Activated B cell treated with CpG ODN at 0.5 μM for 24 hours (primary cell): ENCODE measurements around the gene TMEM255B. TPM values are rescaled to one million over a fixed set of nuclear protein-coding genes. Genes with fewer than 3 reads are reported as not detected.

ENCODE experiments used
- ATAC-seq: fragments of 200-7000 bp; cut with Tn5 transposase; one replicate; pipeline ENCODE4 v1.10.0; 2021; ENCODE audit warnings: low read depth, mild to moderate bottlenecking, moderate library complexity
- CTCF ChIA-PET: fragments of 350-600 bp; sonication (Branson Sonifier 250); formaldehyde crosslinking; loops from one replicate; lab custom pipeline; 2021; ENCODE audit warnings: antibody characterized with exemption; lab: Charles Lee
- POLR2A ChIA-PET: fragments of 350-600 bp; sonication (Branson Sonifier 250); formaldehyde crosslinking; loops from one replicate; lab custom pipeline; 2021; ENCODE audit warnings: antibody characterized with exemption; lab: Charles Lee
- DNase-seq: peaks from one replicate; pipeline ENCODE4 v3.0.0; 2022
- H3K27ac Mint-ChIP-seq: one replicate; pipeline ENCODE4 v1.8.0; 2020; ENCODE audit warnings: mixed read lengths
- H3K27me3 Mint-ChIP-seq: one replicate; pipeline ENCODE4 v1.8.0; 2021; ENCODE audit warnings: mixed read lengths
- H3K36me3 Mint-ChIP-seq: one replicate; pipeline ENCODE4 v1.8.0; 2021; ENCODE audit warnings: low read depth, mixed read lengths
- H3K4me1 Mint-ChIP-seq: one replicate; pipeline ENCODE4 v1.8.0; 2021; ENCODE audit warnings: mixed read lengths
- H3K4me3 Mint-ChIP-seq: one replicate; pipeline ENCODE4 v1.8.0; 2020; ENCODE audit warnings: mild to moderate bottlenecking, mixed read lengths
- H3K9me3 Mint-ChIP-seq: one replicate; pipeline ENCODE4 v1.8.0; 2020; ENCODE audit warnings: mixed read lengths
- CTCF ChIP-seq: fragments of 200-600 bp; IDR thresholded peaks from one replicate; pipeline ENCODE4 v1.8.0; 2022; ENCODE audit warnings: antibody characterized with exemption, mild to moderate bottlenecking
- intact Hi-C: fragments of 100-400 bp; cut with micrococcal nuclease; formaldehyde crosslinking; loops from one replicate; pipeline ENCODE4 v1.15.1; 2024
- total RNA-seq: library from RNA; stranded (reverse); gene quantifications from 2 replicates; pipeline ENCODE4 v1.2.3, GENCODE V29; 2022

TMEM255B gene
- total RNA-seq, 1 donor from 2014 or later, result 6.2 TPM

- ATAC-seq, result no peak
- no peak overlapping the region for H3K4me3 Mint-ChIP-seq
- H3K4me1 Mint-ChIP-seq, result peaks cover 9% of the 10 kb centered on the region
- POLR2A ChIA-PET, result no interaction called here
- no peaks in the 10 kb centered on the region for H3K9me3 Mint-ChIP-seq
- H3K27me3 Mint-ChIP-seq, result peaks cover 4% of the 10 kb centered on the region
- CTCF ChIA-PET, result no interaction called here
- no peak for TF ChIP-seq CTCF
- DNase-seq, result no peak
- no peak overlapping the region for H3K27ac Mint-ChIP-seq
- no peaks in the 10 kb centered on the region for H3K36me3 Mint-ChIP-seq
- intact Hi-C loops, result no loop called here
Observed at GRCh38 chr13:113735194-113735593, 23.8 kb upstream of the TMEM255B start.

- Mint-ChIP-seq H3K4me1 (peaks cover 9% of the 10 kb centered on the region), H3K9me3 (no peaks in the 10 kb centered on the region), H3K27me3 (peaks cover 4% of the 10 kb centered on the region), H3K36me3 (no peaks in the 10 kb centered on the region), H3K4me3 (no peak overlapping the region), H3K27ac (no peak overlapping the region)
- no peak for TF ChIP-seq CTCF
- ChIA-PET CTCF (no interaction called here), POLR2A (no interaction called here)
- no peak for ATAC-seq
- intact Hi-C loops, result no loop called here
- DNase-seq, result no peak
Observed at GRCh38 chr13:113735750-113736149, 23.3 kb upstream of the TMEM255B start.

GRCh38 chr13:113736258-113736731 is 22.7 kb upstream of the TMEM255B start:
- Mint-ChIP-seq H3K9me3 (no peaks in the 10 kb centered on the region), H3K4me1 (peaks cover 10% of the 10 kb centered on the region), H3K36me3 (no peaks in the 10 kb centered on the region), H3K27ac (no peak overlapping the region), H3K4me3 (no peak overlapping the region), H3K27me3 (peaks cover 6% of the 10 kb centered on the region)
- ChIA-PET POLR2A (no interaction called here), CTCF (no interaction called here)
- TF ChIP-seq CTCF, result no peak
- intact Hi-C loops, result no loop called here
- DNase-seq (no peak), ATAC-seq (no peak)

GRCh38 chr13:113737803-113738202 is 21.2 kb upstream of the TMEM255B start:
- TF ChIP-seq CTCF, result no peak
- DNase-seq (no peak), ATAC-seq (no peak)
- CTCF ChIA-PET, result no interaction called here
- Mint-ChIP-seq H3K9me3 (no peaks in the 10 kb centered on the region), H3K27ac (no peak overlapping the region), H3K27me3 (peaks cover 13% of the 10 kb centered on the region), H3K4me3 (no peak overlapping the region), H3K4me1 (peaks cover 12% of the 10 kb centered on the region), H3K36me3 (no peaks in the 10 kb centered on the region)
- intact Hi-C loops, result no loop called here
- POLR2A ChIA-PET, result no interaction called here

- Mint-ChIP-seq H3K9me3 (no peaks in the 10 kb centered on the region), H3K4me3 (no peak overlapping the region), H3K27me3 (peaks cover 13% of the 10 kb centered on the region), H3K36me3 (no peaks in the 10 kb centered on the region), H3K27ac (no peak overlapping the region), H3K4me1 (peaks cover 11% of the 10 kb centered on the region)
- ChIA-PET CTCF (no interaction called here), POLR2A (no interaction called here)
- no peak for DNase-seq
- intact Hi-C loops, result no loop called here
- no peak for ATAC-seq
- no peak for TF ChIP-seq CTCF
Observed at GRCh38 chr13:113739527-113740285, 19.3 kb upstream of the TMEM255B start.
